Measurements from ENCODE around the gene CACNA1C.

GRCh38 chr12:2323532-2324255 is 270.9 kb downstream of the CACNA1C start:
- TF ChIP-seq EZH2 (IDR thresholded peaks at IDR 0.05; ENCODE audit: low read length, missing control alignments) = no peak
- no peak for TF ChIP-seq CTCF (conservative IDR thresholded peaks at IDR 0.05 in 1 of 2, IDR thresholded peaks at IDR 0.05 in 1 of 2; ENCODE audit: low read depth in 1 of 2, low read length in 2 of 2)
